GM12878 (cell line): ENCODE data around the gene MICAL3. TPM values are rescaled to one million over a fixed set of nuclear protein-coding genes. Genes with fewer than 3 reads are reported as not detected.

Experiments
- ATAC-seq: fragments of 200-7000 bp; cut with Tn5 transposase; 3 replicates; pipeline ENCODE4 v1.9.1; 2020; ENCODE audit warnings: mild to moderate bottlenecking, moderate library complexity
- BruUV-seq: library from RNA; stranded (reverse); fragments of 400-500 nt; replicated peaks from 2 replicates; lab custom pipeline; 2021; lab: Mats Ljungman, UMichigan
- CTCF ChIA-PET: fragments of 300-600 bp; sonication (Branson Sonifier 250); formaldehyde crosslinking; extraction: SDS; loops from one replicate; lab custom pipeline; 2021; ENCODE audit warnings: inconsistent platforms; lab: Yijun Ruan, JAX
- POLR2A ChIA-PET: fragments of 350-600 bp; formaldehyde crosslinking; extraction: SDS; loops from one replicate; lab custom pipeline; 2021; ENCODE audit warnings: inconsistent platforms; lab: Charles Lee
- RAD21 ChIA-PET: fragments of 300-600 bp; sonication (Branson Sonifier 250); formaldehyde crosslinking; loops from one replicate; lab custom pipeline; 2023; ENCODE audit warnings: antibody characterized with exemption; ENCODE audit not compliant: unreplicated experiment; lab: Charles Lee
- SMC1A ChIA-PET: fragments of 300-600 bp; sonication (Branson Sonifier 250); formaldehyde crosslinking; loops from one replicate; lab custom pipeline; 2023; ENCODE audit not compliant: unreplicated experiment, uncharacterized antibody; lab: Charles Lee
- DNase-seq: peaks from one replicate; pipeline ENCODE4 v3.0.0-alpha.2; 2011; ENCODE audit warnings: low read depth, low spot score
- FAIRE-seq: peaks from 3 replicates; lab custom pipeline; 2011; peaks lifted over from hg19 to GRCh38; lab: Jason Lieb, UNC
- H2AFZ ChIP-seq: 2 replicates; pipeline ENCODE4 v1.6.0; 2011; ENCODE audit warnings: low read depth, low read length, control low read depth; ENCODE audit not compliant: control insufficient read depth
- H3K27ac ChIP-seq: 2 replicates; pipeline ENCODE4 v1.5.1; 2011; ENCODE audit warnings: control low read depth; ENCODE audit not compliant: control insufficient read depth, insufficient read depth
- H3K27me3 ChIP-seq, 2 experiments: replicated peaks in 1 of 2; 2 replicates each; pipeline versions ENCODE4 v1.6.0 to v1.6.1; 2011; ENCODE audit warnings: low read length in 1 of 2; ENCODE audit not compliant: control insufficient read depth in 2 of 2, insufficient read depth in 2 of 2
- H3K36me3 ChIP-seq, 2 experiments: 2 replicates each; pipeline ENCODE4 v1.5.1; 2011; ENCODE audit warnings: low read length in 1 of 2; ENCODE audit not compliant: control insufficient read depth in 2 of 2, insufficient read depth in 2 of 2
- H3K4me1 ChIP-seq: 2 replicates; pipeline ENCODE4 v1.6.1; 2011; ENCODE audit warnings: mild to moderate bottlenecking, low read length, moderate library complexity, mixed read lengths; ENCODE audit not compliant: control insufficient read depth, insufficient read depth
- H3K4me2 ChIP-seq: 2 replicates; pipeline ENCODE4 v1.6.0; 2011; ENCODE audit warnings: control low read depth; ENCODE audit not compliant: control insufficient read depth, insufficient read depth
- H3K4me3 ChIP-seq: fragments of 200-600 bp; sonication (generic); 2 replicates; pipeline ENCODE4 v1.5.1; 2016
- H3K79me2 ChIP-seq: 2 replicates; pipeline ENCODE4 v1.6.0; 2011; ENCODE audit warnings: low read length; ENCODE audit not compliant: control insufficient read depth, insufficient read depth
- H3K9ac ChIP-seq: 2 replicates; pipeline ENCODE4 v1.8.0; 2011; ENCODE audit warnings: low read length, control low read depth, mixed read lengths; ENCODE audit not compliant: control insufficient read depth, insufficient read depth
- H3K9me3 ChIP-seq: replicated peaks from 3 replicates; pipeline ENCODE4 v1.5.1; 2011; ENCODE audit warnings: mild to moderate bottlenecking, low read length; ENCODE audit not compliant: control insufficient read depth, insufficient read depth
- H4K20me1 ChIP-seq: 2 replicates; pipeline ENCODE4 v1.6.0; 2011; ENCODE audit not compliant: control insufficient read depth, insufficient read depth
- ASH2L ChIP-seq: fragments of 300-600, 200-600 bp; sonication (generic); IDR thresholded peaks from 2 replicates; pipeline ENCODE4 v1.6.1; 2017; ENCODE audit warnings: low read depth, mild to moderate bottlenecking, borderline replicate concordance
- EGR1 ChIP-seq, 2 experiments: IDR thresholded peaks; 1 replicate in 1 of 2; 2 replicates in 1 of 2; pipeline ENCODE4 v1.6.1; 2011 to 2012; ENCODE audit warnings: low read depth in 2 of 2, low read length in 2 of 2, borderline replicate concordance in 1 of 2, mild to moderate bottlenecking in 1 of 2, moderate library complexity in 1 of 2
- FOS ChIP-seq: IDR thresholded peaks from 3 replicates; pipeline ENCODE4 v1.6.1; 2011; ENCODE audit warnings: borderline replicate concordance; ENCODE audit not compliant: insufficient read length; ENCODE audit errors: extremely low read depth
- FOXK2 ChIP-seq: fragments of 450-650 bp; IDR thresholded peaks from 2 replicates; pipeline ENCODE4 v1.6.1; 2017; ENCODE audit warnings: mild to moderate bottlenecking, moderate library complexity
- HDGF ChIP-seq: fragments of 450-650 bp; IDR thresholded peaks from 2 replicates; pipeline ENCODE4 v1.6.1; 2016; ENCODE audit warnings: antibody characterized with exemption
- IKZF1 ChIP-seq: fragments of 450-650 bp; conservative IDR thresholded peaks from 2 replicates; pipeline ENCODE4 v1.6.1; 2017; ENCODE audit warnings: antibody characterized with exemption, mild to moderate bottlenecking
- IRF3 ChIP-seq: fragments of 450-650 bp; IDR thresholded peaks from 2 replicates; pipeline ENCODE4 v1.6.1; 2014; ENCODE audit warnings: mild to moderate bottlenecking
- KAT2A ChIP-seq: conservative IDR thresholded peaks from 2 replicates; pipeline ENCODE4 v1.6.1; 2011; ENCODE audit warnings: low read depth, low read length; ENCODE audit not compliant: control insufficient read depth
- KDM1A ChIP-seq: fragments of 200-600 bp; sonication (generic); IDR thresholded peaks from 2 replicates; pipeline ENCODE4 v1.6.1; 2016; ENCODE audit warnings: borderline replicate concordance
- MEF2A ChIP-seq: IDR thresholded peaks from 2 replicates; pipeline ENCODE4 v1.6.1; 2011; ENCODE audit warnings: low read depth, mild to moderate bottlenecking, low read length, moderate library complexity; ENCODE audit not compliant: insufficient read depth
- MYB ChIP-seq: fragments of 150-350 bp; IDR thresholded peaks from 2 replicates; pipeline ENCODE4 v1.6.1; 2014; ENCODE audit warnings: mild to moderate bottlenecking, low read depth, low read length, borderline replicate concordance
- NR2F1 ChIP-seq: fragments of 450-650 bp; conservative IDR thresholded peaks from 2 replicates; pipeline ENCODE4 v1.6.1; 2017; ENCODE audit warnings: mild to moderate bottlenecking
- PML ChIP-seq: IDR thresholded peaks from 2 replicates; pipeline ENCODE4 v1.6.1; 2012; ENCODE audit warnings: low read length, inconsistent platforms
- RELA ChIP-seq: fragments of 450-650 bp; IDR thresholded peaks from 2 replicates; pipeline ENCODE4 v1.8.0; 2014; ENCODE audit warnings: borderline replicate concordance; ENCODE audit not compliant: partially characterized antibody
- SMC3 ChIP-seq: IDR thresholded peaks from 2 replicates; pipeline ENCODE4 v1.6.1; 2011; ENCODE audit warnings: low read length, improper control_type of control experiment, borderline replicate concordance
- SPI1 ChIP-seq: IDR thresholded peaks from 2 replicates; pipeline ENCODE4 v1.6.1; 2011; ENCODE audit warnings: low read depth, mild to moderate bottlenecking, low read length, moderate library complexity, borderline replicate concordance; ENCODE audit not compliant: insufficient read depth
- SRF ChIP-seq, 2 experiments: IDR thresholded peaks; 2 replicates each; pipeline ENCODE4 v1.6.1; 2011; ENCODE audit warnings: low read depth in 2 of 2, low read length in 2 of 2, mild to moderate bottlenecking in 1 of 2, moderate library complexity in 1 of 2
- STAT3 ChIP-seq: IDR thresholded peaks from 2 replicates; pipeline ENCODE4 v1.6.1; 2011; ENCODE audit warnings: low read depth, low read length, improper control_type of control experiment
- TARDBP ChIP-seq: IDR thresholded peaks from 2 replicates; pipeline ENCODE4 v1.6.1; 2016; ENCODE audit warnings: borderline replicate concordance
- TBL1XR1 ChIP-seq: IDR thresholded peaks from 2 replicates; pipeline ENCODE4 v1.6.1; 2012; ENCODE audit warnings: low read depth, low read length, improper control_type of control experiment
- WGBS: methylation state at CpG from one replicate; pipeline ENCODE4 v1.1.6; 2016; ENCODE audit warnings: low lambda C conversion rate; ENCODE audit not compliant: insufficient replicate concordance, insufficient coverage; ENCODE audit errors: missing lambda C conversion rate; 5-methylcytosine and 5-hydroxymethylcytosine counted together
- in situ Hi-C: fragments of 300-500 bp; cut with MboI; formaldehyde crosslinking; loops from 9 replicates; pipeline ENCODE4 v1.14.3; 2018; ENCODE audit warnings: mixed read lengths
- intact Hi-C: fragments of 100-400 bp; cut with micrococcal nuclease; formaldehyde crosslinking; loops from one replicate; pipeline ENCODE4 v1.14.2; 2022; ENCODE audit not compliant: unreplicated experiment
- polyA plus RNA-seq, 11 experiments: library from polyadenylated mRNA; depleted of rRNA in 4 of 11; unstranded in 6 of 11; stranded (reverse) in 5 of 11; fragments of >200 nt; fragmentation: Nextera tagmentation in 4 of 11; fragmentation: Illumina TruSeq in 1 of 11; extraction: Ambion mirVana in 4 of 11; extraction: Trizol in 1 of 11; gene quantifications; 1 replicate in 1 of 11; 2 replicates in 10 of 11; pipeline versions ENCODE4 v1.2.1 to v1.2.3, GENCODE V29; 2011 to 2016; ENCODE audit warnings: inconsistent platforms in 2 of 11, missing spikeins in 2 of 11, low read depth in 1 of 11
- total RNA-seq, 4 experiments: library from RNA; depleted of rRNA in 3 of 4; stranded (reverse); fragments of >200 nt in 3 of 4; fragmentation: Illumina TruSeq in 1 of 4; extraction: Trizol in 1 of 4; gene quantifications; 2 replicates each; pipeline versions ENCODE4 v1.2.1 to v1.2.3, GENCODE V29; 2013 to 2021

MICAL3 gene
- total and polyA plus RNA-seq, 10 of the 15 experiments (the other 5 are each of a cell fraction or from before 2014, with no cell fraction given): 2.6 to 92.2 (median 24.0) TPM

- WGBS: 20% methylated on average over 6 of the region's 6 CpGs
- no peak overlapping the region for H3K4me2 ChIP-seq
- ATAC-seq (no peak), FAIRE-seq (no peak), DNase-seq (no peak)
- no peaks in the 10 kb centered on the region for H4K20me1 ChIP-seq
- H3K79me2 ChIP-seq: no peaks in the 10 kb centered on the region
- no peak overlapping the region for H2AFZ ChIP-seq
- no TSS peak for BruUV-seq
- TF ChIP-seq MEF2A (no peak), TARDBP (no peak), MYB (no peak), TBL1XR1 (no peak), RELA (no peak), IKZF1 (no peak), HDGF (no peak), KAT2A (no peak), EGR1 (IDR thresholded peaks at IDR 0.05; ENCODE audit: borderline replicate concordance in 1 of 2, low read depth in 2 of 2, low read length in 2 of 2) (no peak), FOXK2 (no peak), ASH2L (no peak), KDM1A (no peak), NR2F1 (no peak), SPI1 (no peak), FOS (no peak), STAT3 (no peak), IRF3 (no peak), PML (no peak), SMC3 (no peak), SRF (IDR thresholded peaks at IDR 0.05; ENCODE audit: low read depth in 2 of 2, low read length in 2 of 2) (no peak)
- no peaks in the 10 kb centered on the region for H3K27me3 ChIP-seq
- ChIA-PET CTCF (interaction anchor here (1.0 to 1.4 kb wide), 3 partner anchors 10 to 43 kb away, joined by 3 to 4 read pairs (median 4); no protein-coding TSS in a partner anchor), SMC1A (interaction anchor here (0.7 to 1.6 kb wide), 3 partner anchors 8 to 68 kb away, joined by 3 to 4 read pairs (median 4); no protein-coding TSS in a partner anchor), POLR2A (no interaction called here), RAD21 (no interaction called here)
- no peak overlapping the region for H3K9ac ChIP-seq
- H3K36me3 ChIP-seq: no peaks in the 10 kb centered on the region
- in situ Hi-C loops (no loop called here), intact Hi-C loops (no loop called here)
- H3K4me1 ChIP-seq: peaks cover 5% of the 10 kb centered on the region; the same call in 1 of the 2 replicates
- H3K27ac ChIP-seq: no peak overlapping the region
- no peaks in the 10 kb centered on the region for H3K9me3 ChIP-seq
- H3K4me3 ChIP-seq: no peak overlapping the region
These were observed 9.0 kb upstream of the MICAL3 start for GRCh38 chr22:18033204-18033998.
